HepG2 (cell line): ENCODE results near the gene EPM2AIP1. TPM values are rescaled to one million over a fixed set of nuclear protein-coding genes. Genes with fewer than 3 reads are reported as not detected.
A peak's percentile ranks its signal among the peaks of the same experiment; 100 is the strongest.

ENCODE experiments used
- ATF1 ChIP-seq: IDR thresholded peaks from 2 replicates; pipeline ENCODE4 v1.6.1; 2016; ENCODE audit warnings: mild to moderate bottlenecking, control low read depth
- ELF4 ChIP-seq: sonication (generic); formaldehyde crosslinking; IDR thresholded peaks from 2 replicates; pipeline ENCODE4 v1.5.0; 2020; ENCODE audit warnings: missing genetic modification reagents, mild to moderate bottlenecking, moderate library complexity, borderline replicate concordance
- FOXK1 ChIP-seq: sonication (generic); formaldehyde crosslinking; IDR thresholded peaks from 2 replicates; pipeline ENCODE4 v1.4.0; 2020; ENCODE audit warnings: low read depth, missing genetic modification reagents, borderline replicate concordance
- MEIS2 ChIP-seq: sonication (generic); formaldehyde crosslinking; IDR thresholded peaks from 2 replicates; pipeline ENCODE4 v1.9.0; 2021; ENCODE audit warnings: mild to moderate bottlenecking, missing genetic modification reagents
- PHB2 ChIP-seq: fragments of 450-650 bp; IDR thresholded peaks from 2 replicates; pipeline ENCODE4 v1.6.1; 2018; ENCODE audit not compliant: partially characterized antibody
- PRPF4 ChIP-seq: fragments of 200-400 bp; formaldehyde crosslinking; IDR thresholded peaks from 2 replicates; pipeline ENCODE4 v1.6.1; 2016; ENCODE audit warnings: low read length, low read depth; ENCODE audit not compliant: poor library complexity, severe bottlenecking
- RFXANK ChIP-seq: IDR thresholded peaks from 2 replicates; pipeline ENCODE4 v1.6.1; 2016
- SAP130 ChIP-seq: IDR thresholded peaks from 2 replicates; pipeline ENCODE4 v1.6.1; 2016; ENCODE audit warnings: low read depth
- SMC3 ChIP-seq: IDR thresholded peaks from 2 replicates; pipeline ENCODE4 v1.6.1; 2011; ENCODE audit warnings: low read length, improper control_type of control experiment
- SP140L ChIP-seq: sonication (generic); formaldehyde crosslinking; IDR thresholded peaks from 2 replicates; pipeline ENCODE4 v1.4.0; 2020; ENCODE audit warnings: missing genetic modification reagents, borderline replicate concordance
- SRSF4 ChIP-seq: fragments of 200-400 bp; formaldehyde crosslinking; IDR thresholded peaks from one replicate; pipeline ENCODE4 v1.6.1; 2018; ENCODE audit warnings: mild to moderate bottlenecking, low read depth, low read length, moderate library complexity; ENCODE audit not compliant: poor library complexity, severe bottlenecking
- SRY ChIP-seq: sonication (generic); formaldehyde crosslinking; IDR thresholded peaks from 2 replicates; pipeline ENCODE4 v1.8.0; 2022; ENCODE audit warnings: mild to moderate bottlenecking, missing genetic modification reagents
- ZBTB7A ChIP-seq: sonication (generic); formaldehyde crosslinking; IDR thresholded peaks from 2 replicates; pipeline ENCODE4 v1.8.0; 2022; ENCODE audit warnings: mild to moderate bottlenecking, missing genetic modification reagents
- ZFY ChIP-seq: sonication (generic); formaldehyde crosslinking; IDR thresholded peaks from 2 replicates; pipeline ENCODE4 v1.4.0; 2020; ENCODE audit warnings: missing genetic modification reagents
- ZKSCAN8 ChIP-seq: IDR thresholded peaks from 2 replicates; pipeline ENCODE4 v1.6.1; 2016; ENCODE audit warnings: borderline replicate concordance, missing genetic modification reagents, missing compliant biosample characterization
- ZNF329 ChIP-seq: sonication (generic); formaldehyde crosslinking; IDR thresholded peaks from 2 replicates; pipeline ENCODE4 v1.9.0; 2021; ENCODE audit warnings: low read depth, mild to moderate bottlenecking, missing genetic modification reagents
- ZNF878 ChIP-seq: sonication (generic); formaldehyde crosslinking; IDR thresholded peaks from 2 replicates; pipeline ENCODE4 v1.8.1; 2023; ENCODE audit warnings: mild to moderate bottlenecking, missing genetic modification reagents, moderate library complexity
- polyA plus RNA-seq, 8 experiments: library from polyadenylated mRNA; depleted of rRNA in 3 of 8; stranded (reverse) in 7 of 8; unstranded in 1 of 8; fragments of >200 nt; fragmentation: Illumina TruSeq in 4 of 8; extraction: Trizol in 4 of 8; gene quantifications; 2 replicates each; pipeline versions ENCODE4 v1.2.1 to v1.2.3, GENCODE V29; 2011 to 2016; ENCODE audit warnings: low read depth in 4 of 8, missing spikeins in 1 of 8, mixed read lengths in 1 of 8; ENCODE audit not compliant: insufficient read depth in 1 of 8
- total RNA-seq, 5 experiments: library from RNA; depleted of rRNA; stranded (reverse); fragments of >200 nt; fragmentation: Illumina TruSeq; extraction: Trizol; gene quantifications; 2 replicates each; pipeline ENCODE4 v1.2.3, GENCODE V29; 2016; ENCODE audit warnings: low read depth in 1 of 5
- TF ChIP-seq, protein P1 (sequence below): sonication (generic); formaldehyde crosslinking; IDR thresholded peaks from 2 replicates; pipeline ENCODE4 v1.4.0; 2020; ENCODE audit warnings: mild to moderate bottlenecking, missing genetic modification reagents
- TF ChIP-seq, protein P2 (sequence below): sonication (generic); formaldehyde crosslinking; IDR thresholded peaks from 2 replicates; pipeline ENCODE4 v1.5.0; 2020; ENCODE audit warnings: missing genetic modification reagents, mild to moderate bottlenecking, borderline replicate concordance
- TF ChIP-seq, protein P3 (sequence below): sonication (generic); formaldehyde crosslinking; IDR thresholded peaks from 2 replicates; pipeline ENCODE4 v1.8.1; 2023; ENCODE audit warnings: missing genetic modification reagents, inconsistent platforms, borderline replicate concordance
- TF ChIP-seq, protein P4 (sequence below): sonication (generic); formaldehyde crosslinking; IDR thresholded peaks from 2 replicates; pipeline ENCODE4 v1.5.0; 2020; ENCODE audit warnings: mild to moderate bottlenecking, missing genetic modification reagents
- TF ChIP-seq, protein P5 (sequence below): sonication (generic); formaldehyde crosslinking; IDR thresholded peaks from 2 replicates; pipeline ENCODE4 v1.8.1; 2022; ENCODE audit warnings: low read depth, mild to moderate bottlenecking, missing genetic modification reagents

Gene EPM2AIP1
- total and polyA plus RNA-seq, 2 of the 13 experiments (the other 11 are each of a cell fraction or from before 2014, with no cell fraction given), result 10.7 to 23.0 TPM

DNA sequence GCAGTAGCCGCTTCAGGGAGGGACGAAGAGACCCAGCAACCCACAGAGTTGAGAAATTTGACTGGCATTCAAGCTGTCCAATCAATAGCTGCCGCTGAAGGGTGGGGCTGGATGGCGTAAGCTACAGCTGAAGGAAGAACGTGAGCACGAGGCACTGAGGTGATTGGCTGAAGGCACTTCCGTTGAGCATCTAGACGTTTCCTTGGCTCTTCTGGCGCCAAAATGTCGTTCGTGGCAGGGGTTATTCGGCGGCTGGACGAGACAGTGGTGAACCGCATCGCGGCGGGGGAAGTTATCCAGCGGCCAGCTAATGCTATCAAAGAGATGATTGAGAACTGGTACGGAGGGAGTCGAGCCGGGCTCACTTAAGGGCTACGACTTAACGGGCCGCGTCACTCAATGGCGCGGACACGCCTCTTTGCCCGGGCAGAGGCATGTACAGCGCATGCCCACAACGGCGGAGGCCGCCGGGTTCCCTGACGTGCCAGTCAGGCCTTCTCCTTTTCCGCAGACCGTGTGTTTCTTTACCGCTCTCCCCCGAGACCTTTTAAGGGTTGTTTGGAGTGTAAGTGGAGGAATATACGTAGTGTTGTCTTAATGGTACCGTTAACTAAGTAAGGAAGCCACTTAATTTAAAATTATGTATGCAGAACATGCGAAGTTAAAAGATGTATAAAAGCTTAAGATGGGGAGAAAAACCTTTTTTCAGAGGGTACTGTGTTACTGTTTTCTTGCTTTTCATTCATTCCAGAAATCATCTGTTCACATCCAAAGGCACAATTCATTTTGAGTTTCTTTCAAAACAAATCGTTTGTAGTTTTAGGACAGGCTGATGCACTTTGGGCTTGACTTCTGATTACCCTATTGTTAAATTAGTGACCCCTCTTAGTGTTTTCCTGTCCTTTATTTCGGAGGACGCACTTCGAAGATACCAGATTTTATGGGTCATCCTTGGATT lies 674 bp upstream of the EPM2AIP1 start, which contains the start of gene MLH1 (continued):
- TF ChIP-seq FOXK1 (peak; percentile 31), ELF4 (CRISPR knock-in tag) (0 out of 2 replicates have a peak, but pooled peaks have one; percentile 8), ZKSCAN8 (CRISPR knock-in tag) (0 out of 2 replicates have a peak, but pooled peaks have one; percentile 37), SMC3 (peak; percentile 16; the same call in 1 of the 2 replicates), SRY (CRISPR knock-in tag) (no peak), ZFY (peak; percentile 87), MEIS2 (no peak; the same call in 1 of the 2 replicates), SP140L (CRISPR knock-in tag) (peak; percentile 29), SAP130 (CRISPR knock-in tag) (peak; percentile 94), PHB2 (no peak), ZBTB7A (CRISPR knock-in tag) (no peak), ATF1 (peak; percentile 95), SRSF4 (no peak), RFXANK (CRISPR knock-in tag) (no peak), ZNF878 (CRISPR knock-in tag) (peak; percentile 43), ZNF329 (CRISPR knock-in tag) (no peak), PRPF4 (no peak)
- TF ChIP-seq, protein P1, sequence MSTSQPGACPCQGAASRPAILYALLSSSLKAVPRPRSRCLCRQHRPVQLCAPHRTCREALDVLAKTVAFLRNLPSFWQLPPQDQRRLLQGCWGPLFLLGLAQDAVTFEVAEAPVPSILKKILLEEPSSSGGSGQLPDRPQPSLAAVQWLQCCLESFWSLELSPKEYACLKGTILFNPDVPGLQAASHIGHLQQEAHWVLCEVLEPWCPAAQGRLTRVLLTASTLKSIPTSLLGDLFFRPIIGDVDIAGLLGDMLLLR (CRISPR knock-in tag), result peak; percentile 90
- TF ChIP-seq, protein P2, sequence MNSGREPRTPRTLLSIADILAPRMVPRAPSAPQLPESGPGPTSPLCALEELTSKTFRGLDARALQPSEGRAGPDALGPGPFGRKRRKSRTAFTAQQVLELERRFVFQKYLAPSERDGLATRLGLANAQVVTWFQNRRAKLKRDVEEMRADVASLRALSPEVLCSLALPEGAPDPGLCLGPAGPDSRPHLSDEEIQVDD (CRISPR knock-in tag), result no peak
- TF ChIP-seq, protein P3, sequence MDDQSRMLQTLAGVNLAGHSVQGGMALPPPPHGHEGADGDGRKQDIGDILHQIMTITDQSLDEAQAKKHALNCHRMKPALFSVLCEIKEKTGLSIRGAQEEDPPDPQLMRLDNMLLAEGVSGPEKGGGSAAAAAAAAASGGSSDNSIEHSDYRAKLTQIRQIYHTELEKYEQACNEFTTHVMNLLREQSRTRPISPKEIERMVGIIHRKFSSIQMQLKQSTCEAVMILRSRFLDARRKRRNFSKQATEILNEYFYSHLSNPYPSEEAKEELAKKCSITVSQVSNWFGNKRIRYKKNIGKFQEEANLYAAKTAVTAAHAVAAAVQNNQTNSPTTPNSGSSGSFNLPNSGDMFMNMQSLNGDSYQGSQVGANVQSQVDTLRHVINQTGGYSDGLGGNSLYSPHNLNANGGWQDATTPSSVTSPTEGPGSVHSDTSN, result peak; percentile 93
- TF ChIP-seq, protein P4, sequence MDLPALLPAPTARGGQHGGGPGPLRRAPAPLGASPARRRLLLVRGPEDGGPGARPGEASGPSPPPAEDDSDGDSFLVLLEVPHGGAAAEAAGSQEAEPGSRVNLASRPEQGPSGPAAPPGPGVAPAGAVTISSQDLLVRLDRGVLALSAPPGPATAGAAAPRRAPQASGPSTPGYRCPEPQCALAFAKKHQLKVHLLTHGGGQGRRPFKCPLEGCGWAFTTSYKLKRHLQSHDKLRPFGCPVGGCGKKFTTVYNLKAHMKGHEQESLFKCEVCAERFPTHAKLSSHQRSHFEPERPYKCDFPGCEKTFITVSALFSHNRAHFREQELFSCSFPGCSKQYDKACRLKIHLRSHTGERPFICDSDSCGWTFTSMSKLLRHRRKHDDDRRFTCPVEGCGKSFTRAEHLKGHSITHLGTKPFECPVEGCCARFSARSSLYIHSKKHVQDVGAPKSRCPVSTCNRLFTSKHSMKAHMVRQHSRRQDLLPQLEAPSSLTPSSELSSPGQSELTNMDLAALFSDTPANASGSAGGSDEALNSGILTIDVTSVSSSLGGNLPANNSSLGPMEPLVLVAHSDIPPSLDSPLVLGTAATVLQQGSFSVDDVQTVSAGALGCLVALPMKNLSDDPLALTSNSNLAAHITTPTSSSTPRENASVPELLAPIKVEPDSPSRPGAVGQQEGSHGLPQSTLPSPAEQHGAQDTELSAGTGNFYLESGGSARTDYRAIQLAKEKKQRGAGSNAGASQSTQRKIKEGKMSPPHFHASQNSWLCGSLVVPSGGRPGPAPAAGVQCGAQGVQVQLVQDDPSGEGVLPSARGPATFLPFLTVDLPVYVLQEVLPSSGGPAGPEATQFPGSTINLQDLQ, result no peak
- TF ChIP-seq, protein P5, sequence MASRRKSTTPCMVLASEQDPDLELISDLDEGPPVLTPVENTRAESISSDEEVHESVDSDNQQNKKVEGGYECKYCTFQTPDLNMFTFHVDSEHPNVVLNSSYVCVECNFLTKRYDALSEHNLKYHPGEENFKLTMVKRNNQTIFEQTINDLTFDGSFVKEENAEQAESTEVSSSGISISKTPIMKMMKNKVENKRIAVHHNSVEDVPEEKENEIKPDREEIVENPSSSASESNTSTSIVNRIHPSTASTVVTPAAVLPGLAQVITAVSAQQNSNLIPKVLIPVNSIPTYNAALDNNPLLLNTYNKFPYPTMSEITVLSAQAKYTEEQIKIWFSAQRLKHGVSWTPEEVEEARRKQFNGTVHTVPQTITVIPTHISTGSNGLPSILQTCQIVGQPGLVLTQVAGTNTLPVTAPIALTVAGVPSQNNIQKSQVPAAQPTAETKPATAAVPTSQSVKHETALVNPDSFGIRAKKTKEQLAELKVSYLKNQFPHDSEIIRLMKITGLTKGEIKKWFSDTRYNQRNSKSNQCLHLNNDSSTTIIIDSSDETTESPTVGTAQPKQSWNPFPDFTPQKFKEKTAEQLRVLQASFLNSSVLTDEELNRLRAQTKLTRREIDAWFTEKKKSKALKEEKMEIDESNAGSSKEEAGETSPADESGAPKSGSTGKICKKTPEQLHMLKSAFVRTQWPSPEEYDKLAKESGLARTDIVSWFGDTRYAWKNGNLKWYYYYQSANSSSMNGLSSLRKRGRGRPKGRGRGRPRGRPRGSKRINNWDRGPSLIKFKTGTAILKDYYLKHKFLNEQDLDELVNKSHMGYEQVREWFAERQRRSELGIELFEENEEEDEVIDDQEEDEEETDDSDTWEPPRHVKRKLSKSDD (CRISPR knock-in tag), result peak; percentile 88
